ENCODE results near the gene ELFN2.

DNA sequence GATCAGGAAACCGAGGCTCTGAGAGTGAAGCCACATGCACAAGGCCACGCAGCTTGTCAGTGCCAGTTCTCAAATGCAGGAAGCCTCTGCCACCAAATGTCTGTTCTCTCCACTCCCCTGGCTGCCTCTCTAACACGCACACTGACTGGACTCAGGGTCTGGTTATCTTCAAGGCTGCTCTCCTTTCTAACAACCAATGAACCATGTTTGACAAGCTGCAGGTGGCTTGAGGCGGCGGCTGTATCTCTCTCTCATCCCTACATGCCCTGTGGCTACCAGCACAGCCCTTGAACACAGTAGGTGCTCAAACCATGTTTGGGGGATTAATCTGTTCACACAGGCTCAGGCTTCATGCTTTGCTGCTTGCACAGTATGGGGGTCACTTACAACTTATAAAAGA, 35.2 kb upstream of the ELFN2 start:
- TF ChIP-seq, protein P1, sequence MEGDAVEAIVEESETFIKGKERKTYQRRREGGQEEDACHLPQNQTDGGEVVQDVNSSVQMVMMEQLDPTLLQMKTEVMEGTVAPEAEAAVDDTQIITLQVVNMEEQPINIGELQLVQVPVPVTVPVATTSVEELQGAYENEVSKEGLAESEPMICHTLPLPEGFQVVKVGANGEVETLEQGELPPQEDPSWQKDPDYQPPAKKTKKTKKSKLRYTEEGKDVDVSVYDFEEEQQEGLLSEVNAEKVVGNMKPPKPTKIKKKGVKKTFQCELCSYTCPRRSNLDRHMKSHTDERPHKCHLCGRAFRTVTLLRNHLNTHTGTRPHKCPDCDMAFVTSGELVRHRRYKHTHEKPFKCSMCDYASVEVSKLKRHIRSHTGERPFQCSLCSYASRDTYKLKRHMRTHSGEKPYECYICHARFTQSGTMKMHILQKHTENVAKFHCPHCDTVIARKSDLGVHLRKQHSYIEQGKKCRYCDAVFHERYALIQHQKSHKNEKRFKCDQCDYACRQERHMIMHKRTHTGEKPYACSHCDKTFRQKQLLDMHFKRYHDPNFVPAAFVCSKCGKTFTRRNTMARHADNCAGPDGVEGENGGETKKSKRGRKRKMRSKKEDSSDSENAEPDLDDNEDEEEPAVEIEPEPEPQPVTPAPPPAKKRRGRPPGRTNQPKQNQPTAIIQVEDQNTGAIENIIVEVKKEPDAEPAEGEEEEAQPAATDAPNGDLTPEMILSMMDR (IDR thresholded peaks at IDR 0.05), result no peak
- no peak for TF ChIP-seq POLR2A (IDR thresholded peaks at IDR 0.05)
